Memory B cell (primary cell): ENCODE data around the gene ABCB7.
"Not testable (repeated sequence)": the region's sequence is repeated elsewhere in the genome, so short reads cannot be mapped to it uniquely, and the experiment has no call there.

ENCODE experiments used
- ATAC-seq: fragments of 150-1000 bp; cut with Tn5 transposase; 2 replicates; pipeline ENCODE4 v1.10.0; 2021; ENCODE audit warnings: low read depth, mild to moderate bottlenecking, moderate library complexity
- DNase-seq, 2 donors: peaks; one replicate each; pipeline ENCODE4 v3.0.0; 2022; ENCODE audit warnings: low spot score in 2 of 2
- H3K27ac Mint-ChIP-seq: one replicate; pipeline ENCODE4 v1.8.0; 2022; ENCODE audit warnings: mild to moderate bottlenecking, moderate library complexity, mixed read lengths
- H3K27me3 Mint-ChIP-seq: one replicate; pipeline ENCODE4 v1.8.0; 2022; ENCODE audit warnings: mixed read lengths
- H3K36me3 Mint-ChIP-seq: one replicate; pipeline ENCODE4 v1.8.0; 2022; ENCODE audit warnings: mild to moderate bottlenecking, mixed read lengths
- H3K4me1 Mint-ChIP-seq: one replicate; pipeline ENCODE4 v1.8.0; 2022; ENCODE audit warnings: mixed read lengths
- H3K4me3 Mint-ChIP-seq: one replicate; pipeline ENCODE4 v1.8.0; 2022; ENCODE audit warnings: mild to moderate bottlenecking, moderate library complexity, mixed read lengths
- H3K9me3 Mint-ChIP-seq: one replicate; pipeline ENCODE4 v1.8.0; 2022; ENCODE audit warnings: mixed read lengths

The ABCB7 gene

DNA sequence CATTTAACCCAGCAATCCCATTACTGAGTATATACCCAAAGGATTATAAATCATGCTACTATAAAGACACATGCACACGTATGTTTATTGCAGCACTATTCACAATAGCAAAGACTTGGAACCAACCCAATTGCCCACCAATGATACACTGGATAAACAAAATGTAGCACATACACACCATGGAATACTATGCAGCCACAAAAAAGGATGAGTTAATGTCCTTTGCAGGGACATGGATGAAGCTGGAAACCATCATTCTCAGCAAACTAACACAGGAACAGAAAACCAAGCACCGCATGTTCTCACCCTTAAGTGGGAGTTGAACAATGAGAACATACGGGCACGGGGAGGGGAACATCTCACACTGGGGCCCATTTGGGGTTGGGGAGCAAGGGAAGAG lies 27.0 kb downstream of the ABCB7 start:
- DNase-seq, H3K27me3 Mint-ChIP-seq, H3K4me3 Mint-ChIP-seq, H3K27ac Mint-ChIP-seq, H3K9me3 Mint-ChIP-seq, ATAC-seq: not testable (repeated sequence)
- peaks cover 13% of the 10 kb centered on the region for H3K36me3 Mint-ChIP-seq
- peaks cover 15% of the 10 kb centered on the region for H3K4me1 Mint-ChIP-seq

- H3K4me1 Mint-ChIP-seq = peaks cover 8% of the 10 kb centered on the region
- DNase-seq (no peak), ATAC-seq (no peak)
- peaks cover 6% of the 10 kb centered on the region for H3K36me3 Mint-ChIP-seq
- no peaks in the 10 kb centered on the region for H3K27me3 Mint-ChIP-seq
- H3K4me3 Mint-ChIP-seq = no peak overlapping the region
- H3K9me3 Mint-ChIP-seq = peaks cover 2% of the 10 kb centered on the region
- H3K27ac Mint-ChIP-seq = no peak overlapping the region
These were observed 37.8 kb downstream of the ABCB7 start for GRCh38 chrX:75118296-75118695.

DNA sequence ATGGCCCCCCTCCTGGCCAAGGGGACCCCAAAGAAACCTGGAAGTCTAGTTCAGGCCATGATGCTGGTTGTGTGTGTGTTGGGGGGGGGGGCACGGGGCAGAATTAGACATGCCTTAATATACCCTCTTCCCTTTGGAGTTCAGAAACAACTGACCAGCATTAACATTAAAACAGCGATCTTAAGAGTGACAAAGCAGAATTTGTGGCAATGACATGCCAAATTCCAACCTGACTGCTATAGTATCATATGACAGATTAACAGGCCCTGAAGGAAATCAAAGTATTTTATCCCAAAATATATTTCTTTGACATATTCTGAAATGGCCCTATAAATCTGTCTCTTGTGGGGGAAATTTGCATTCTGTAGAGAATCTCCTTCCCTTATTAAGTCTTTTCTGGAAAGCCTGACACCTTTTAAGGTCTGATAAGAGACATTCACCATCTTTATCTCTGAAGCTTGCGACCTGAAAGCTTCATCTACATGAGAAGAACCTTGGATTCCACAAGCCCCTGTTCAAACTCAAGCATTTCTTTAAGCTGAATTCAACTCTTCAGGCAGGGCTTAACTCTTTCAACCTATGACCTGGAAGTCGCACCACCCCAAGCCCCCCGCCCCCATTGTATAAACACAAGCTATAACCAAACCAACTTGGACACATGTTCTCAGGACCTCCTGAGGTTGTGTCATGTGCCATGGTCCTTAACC lies 40.2 kb downstream of the ABCB7 start:
- Mint-ChIP-seq H3K9me3 (no peaks in the 10 kb centered on the region), H3K27me3 (no peaks in the 10 kb centered on the region), H3K4me1 (peaks cover 2% of the 10 kb centered on the region), H3K4me3 (no peak overlapping the region), H3K36me3 (peaks cover 3% of the 10 kb centered on the region), H3K27ac (peak overlapping the region; percentile 59)
- ATAC-seq = no peak
- no peak for DNase-seq

DNA sequence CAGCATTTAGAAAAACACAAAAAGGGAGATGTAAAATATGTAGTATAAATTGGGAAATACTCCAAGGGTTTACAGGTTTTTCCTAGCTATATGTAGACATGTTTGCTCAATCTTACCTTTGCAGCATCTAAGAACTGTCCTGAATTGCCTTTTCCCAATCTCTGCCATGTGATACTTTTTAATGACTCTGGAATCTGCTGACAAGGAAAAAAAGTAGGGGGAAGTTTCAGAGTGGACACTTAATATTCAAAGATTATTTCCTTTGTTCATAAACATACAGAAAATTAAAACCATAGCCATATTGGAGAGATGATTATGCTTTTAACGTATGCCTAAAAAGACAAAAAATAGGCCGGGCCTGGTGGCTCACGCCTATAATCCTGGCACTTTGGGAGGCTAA lies 41.4 kb downstream of the ABCB7 start:
- no peak for ATAC-seq
- H3K4me1 Mint-ChIP-seq = peaks cover 2% of the 10 kb centered on the region
- no peak overlapping the region for H3K4me3 Mint-ChIP-seq
- no peaks in the 10 kb centered on the region for H3K27me3 Mint-ChIP-seq
- H3K36me3 Mint-ChIP-seq = peaks cover 3% of the 10 kb centered on the region
- no peak for DNase-seq
- no peak overlapping the region for H3K27ac Mint-ChIP-seq
- H3K9me3 Mint-ChIP-seq = no peaks in the 10 kb centered on the region

GRCh38 chrX:75113664-75114063 lies 42.4 kb downstream of the ABCB7 start:
- H3K4me1 Mint-ChIP-seq = peaks cover 2% of the 10 kb centered on the region
- DNase-seq = no peak
- H3K4me3 Mint-ChIP-seq = no peak overlapping the region
- no peak for ATAC-seq
- H3K9me3 Mint-ChIP-seq = no peaks in the 10 kb centered on the region
- no peak overlapping the region for H3K27ac Mint-ChIP-seq
- no peaks in the 10 kb centered on the region for H3K27me3 Mint-ChIP-seq
- peaks cover 3% of the 10 kb centered on the region for H3K36me3 Mint-ChIP-seq

DNA sequence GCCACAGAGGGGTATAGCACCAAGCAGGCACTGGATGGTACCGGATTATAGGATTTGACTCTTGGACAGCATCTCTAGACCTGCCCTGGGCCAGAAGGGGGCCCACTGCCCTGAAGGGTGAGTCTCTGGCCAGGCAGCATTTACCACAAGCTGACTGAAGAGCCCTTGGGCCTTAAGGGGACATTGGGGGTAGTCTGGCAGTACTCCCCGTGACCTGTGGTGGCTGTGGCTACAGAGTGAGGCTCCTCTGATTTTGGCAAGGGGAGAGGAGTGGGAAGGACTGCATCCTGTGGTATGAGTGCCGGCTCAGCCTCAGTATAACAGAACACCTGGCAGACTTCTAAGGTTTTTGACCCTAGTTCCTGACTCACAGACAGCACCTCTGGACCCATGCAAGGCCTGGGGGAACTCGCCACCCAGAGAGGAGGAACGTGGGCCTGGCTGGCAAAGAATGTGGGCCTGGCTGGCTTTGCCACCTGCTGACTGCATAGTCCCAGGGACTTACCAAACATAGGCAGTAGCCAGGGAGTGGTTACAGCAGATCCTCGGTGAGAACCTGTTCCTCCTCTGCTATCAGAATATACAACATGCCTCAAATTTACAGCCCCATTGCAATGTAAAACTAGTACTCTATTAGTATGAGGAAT lies 48.1 kb downstream of the ABCB7 start:
- no peaks in the 10 kb centered on the region for H3K9me3 Mint-ChIP-seq
- no peak overlapping the region for H3K27ac Mint-ChIP-seq
- DNase-seq = no peak
- peaks cover 1% of the 10 kb centered on the region for H3K36me3 Mint-ChIP-seq
- no peaks in the 10 kb centered on the region for H3K27me3 Mint-ChIP-seq
- no peak for ATAC-seq
- H3K4me3 Mint-ChIP-seq = no peak overlapping the region
- H3K4me1 Mint-ChIP-seq = peaks cover 4% of the 10 kb centered on the region

DNA sequence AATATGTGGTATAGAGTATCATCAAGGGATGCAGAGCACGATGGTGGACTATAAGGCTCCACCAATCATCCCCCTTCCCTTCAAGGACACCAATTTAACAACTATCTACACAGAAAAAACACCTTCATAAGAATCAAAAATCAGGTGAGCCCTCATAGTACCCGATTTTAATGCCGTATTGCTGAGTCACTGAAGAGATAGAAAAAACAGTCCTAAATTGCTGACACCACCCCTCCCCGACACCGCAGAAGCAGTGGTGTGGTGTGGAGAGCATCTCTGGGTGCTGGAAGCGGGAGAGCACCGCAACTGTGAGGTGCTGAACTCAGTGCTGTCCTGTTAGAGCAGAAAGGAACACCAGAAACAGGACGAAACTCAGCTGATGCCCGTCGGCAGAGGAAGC lies 49.3 kb downstream of the ABCB7 start:
- H3K36me3 Mint-ChIP-seq = peaks cover 5% of the 10 kb centered on the region
- no peak overlapping the region for H3K27ac Mint-ChIP-seq
- no peak for DNase-seq
- ATAC-seq = no peak
- peaks cover 6% of the 10 kb centered on the region for H3K4me1 Mint-ChIP-seq
- H3K9me3 Mint-ChIP-seq = no peaks in the 10 kb centered on the region
- no peak overlapping the region for H3K4me3 Mint-ChIP-seq
- no peaks in the 10 kb centered on the region for H3K27me3 Mint-ChIP-seq

DNA sequence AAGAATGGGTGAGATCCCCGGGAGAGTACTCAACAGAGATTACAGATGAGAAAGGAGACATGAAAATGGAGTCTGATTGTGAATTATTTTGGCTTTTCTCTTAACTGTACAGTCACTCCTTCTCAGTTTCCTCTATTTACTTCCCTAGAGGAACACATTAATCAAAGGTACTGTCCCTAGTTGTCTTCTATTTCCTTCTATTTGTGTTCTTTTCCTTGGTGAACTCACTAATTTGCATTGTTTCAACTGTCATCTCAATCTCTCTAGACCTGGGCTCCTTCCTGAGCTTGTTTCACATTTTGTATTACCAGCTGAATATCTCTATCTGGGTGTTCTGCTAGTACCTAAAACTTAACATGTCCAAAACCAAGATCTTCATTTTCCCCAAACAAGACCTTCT lies 59.8 kb downstream of the ABCB7 start:
- peaks cover 16% of the 10 kb centered on the region for H3K36me3 Mint-ChIP-seq
- no peak for DNase-seq
- H3K4me3 Mint-ChIP-seq = no peak overlapping the region
- H3K4me1 Mint-ChIP-seq = peaks cover 20% of the 10 kb centered on the region
- H3K27ac Mint-ChIP-seq = peak overlapping the region; percentile 51
- no peaks in the 10 kb centered on the region for H3K9me3 Mint-ChIP-seq
- H3K27me3 Mint-ChIP-seq = no peaks in the 10 kb centered on the region
- ATAC-seq = no peak

GRCh38 chrX:75086731-75087195 lies 69.3 kb downstream of the ABCB7 start:
- Mint-ChIP-seq H3K9me3 (no peaks in the 10 kb centered on the region), H3K4me1 (peaks cover 8% of the 10 kb centered on the region), H3K27me3 (no peaks in the 10 kb centered on the region), H3K27ac (no peak overlapping the region), H3K36me3 (peaks cover 14% of the 10 kb centered on the region), H3K4me3 (no peak overlapping the region)
- no peak for DNase-seq
- ATAC-seq = no peak

DNA sequence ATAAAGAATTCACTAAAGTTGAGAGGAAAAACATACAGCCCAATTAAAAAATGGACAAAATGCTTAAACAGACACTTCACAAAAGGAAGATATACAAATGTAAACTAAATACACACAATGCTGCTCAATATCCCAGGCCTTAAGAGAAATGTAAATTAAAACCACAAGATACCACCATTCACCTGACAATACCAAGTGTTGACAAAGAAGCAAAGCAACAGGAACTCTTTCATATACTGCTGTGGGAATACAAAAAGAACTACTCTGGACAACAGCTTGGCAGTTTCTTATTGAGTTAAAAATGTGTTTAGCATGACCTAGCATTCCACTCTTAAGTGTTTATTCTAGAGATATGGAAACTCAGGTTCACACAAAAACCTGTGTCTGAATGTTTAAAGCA lies 71.3 kb downstream of the ABCB7 start:
- ATAC-seq (no peak), DNase-seq (no peak)
- no peak overlapping the region for H3K27ac Mint-ChIP-seq
- H3K4me3 Mint-ChIP-seq = no peak overlapping the region
- H3K27me3 Mint-ChIP-seq = no peaks in the 10 kb centered on the region
- H3K36me3 Mint-ChIP-seq = peaks cover 11% of the 10 kb centered on the region
- H3K4me1 Mint-ChIP-seq = peaks cover 8% of the 10 kb centered on the region
- H3K9me3 Mint-ChIP-seq = no peaks in the 10 kb centered on the region

- H3K27ac Mint-ChIP-seq = no peak overlapping the region
- DNase-seq = no peak
- H3K36me3 Mint-ChIP-seq = peaks cover 14% of the 10 kb centered on the region
- H3K27me3 Mint-ChIP-seq = no peaks in the 10 kb centered on the region
- H3K4me3 Mint-ChIP-seq = no peak overlapping the region
- no peak for ATAC-seq
- H3K9me3 Mint-ChIP-seq = no peaks in the 10 kb centered on the region
- no peaks in the 10 kb centered on the region for H3K4me1 Mint-ChIP-seq
These were observed 79.7 kb downstream of the ABCB7 start for GRCh38 chrX:75076429-75076828.

- Mint-ChIP-seq H3K27me3 (no peaks in the 10 kb centered on the region), H3K4me3 (no peak overlapping the region), H3K36me3 (peaks cover 19% of the 10 kb centered on the region), H3K9me3 (no peaks in the 10 kb centered on the region), H3K27ac (no peak overlapping the region), H3K4me1 (no peaks in the 10 kb centered on the region)
- no peak for ATAC-seq
- no peak for DNase-seq
These were observed 81.6 kb downstream of the ABCB7 start for GRCh38 chrX:75074475-75074874.

- Mint-ChIP-seq H3K36me3 (peaks cover 22% of the 10 kb centered on the region), H3K9me3 (no peaks in the 10 kb centered on the region), H3K4me3 (no peak overlapping the region), H3K27ac (no peak overlapping the region), H3K4me1 (no peaks in the 10 kb centered on the region), H3K27me3 (no peaks in the 10 kb centered on the region)
- DNase-seq (no peak), ATAC-seq (no peak)
These were observed 84.7 kb downstream of the ABCB7 start for GRCh38 chrX:75071334-75071733.

GRCh38 chrX:75067931-75068330 lies 88.2 kb downstream of the ABCB7 start:
- Mint-ChIP-seq H3K27me3 (no peaks in the 10 kb centered on the region), H3K4me3 (no peak overlapping the region), H3K9me3 (no peaks in the 10 kb centered on the region), H3K4me1 (no peaks in the 10 kb centered on the region), H3K36me3 (peaks cover 13% of the 10 kb centered on the region), H3K27ac (no peak overlapping the region)
- ATAC-seq = no peak
- DNase-seq = no peak

DNA sequence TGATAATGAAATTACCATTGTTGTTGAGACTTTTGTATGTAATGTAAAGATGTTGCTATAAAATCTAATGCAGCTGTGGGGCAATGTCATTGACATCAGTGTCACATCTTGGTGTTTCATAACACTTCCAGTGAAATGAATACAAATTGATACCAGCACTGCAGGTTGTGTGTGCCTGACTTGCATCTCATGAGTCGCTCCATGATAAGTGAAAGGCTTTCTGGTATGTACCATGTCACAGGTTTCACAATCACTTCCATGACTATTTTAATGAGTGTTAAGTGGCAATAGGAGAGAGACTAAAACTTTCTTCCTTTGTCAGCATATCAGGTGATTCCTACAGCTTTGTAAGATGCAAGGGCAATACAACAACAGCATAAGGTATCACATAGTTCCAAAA lies 94.4 kb downstream of the ABCB7 start:
- ATAC-seq (no peak), DNase-seq (no peak)
- H3K9me3 Mint-ChIP-seq = no peaks in the 10 kb centered on the region
- H3K27ac Mint-ChIP-seq = no peak overlapping the region
- no peaks in the 10 kb centered on the region for H3K27me3 Mint-ChIP-seq
- H3K36me3 Mint-ChIP-seq = peaks cover 6% of the 10 kb centered on the region
- no peak overlapping the region for H3K4me3 Mint-ChIP-seq
- H3K4me1 Mint-ChIP-seq = no peaks in the 10 kb centered on the region
